GM19468 (cell line): ENCODE results near the gene MSLN.
"Not testable (repeated sequence)": the region's sequence is repeated elsewhere in the genome, so short reads cannot be mapped to it uniquely, and the experiment has no call there.

Source experiments
- ATAC-seq: cut with Tn5 transposase; IDR thresholded peaks from one replicate; pipeline ENCODE4 v1.9.1; 2021; ENCODE audit warnings: mild to moderate bottlenecking, moderate library complexity, moderate number of reproducible peaks; ENCODE audit not compliant: unreplicated experiment; ENCODE audit errors: extremely low read depth

Gene MSLN

DNA sequence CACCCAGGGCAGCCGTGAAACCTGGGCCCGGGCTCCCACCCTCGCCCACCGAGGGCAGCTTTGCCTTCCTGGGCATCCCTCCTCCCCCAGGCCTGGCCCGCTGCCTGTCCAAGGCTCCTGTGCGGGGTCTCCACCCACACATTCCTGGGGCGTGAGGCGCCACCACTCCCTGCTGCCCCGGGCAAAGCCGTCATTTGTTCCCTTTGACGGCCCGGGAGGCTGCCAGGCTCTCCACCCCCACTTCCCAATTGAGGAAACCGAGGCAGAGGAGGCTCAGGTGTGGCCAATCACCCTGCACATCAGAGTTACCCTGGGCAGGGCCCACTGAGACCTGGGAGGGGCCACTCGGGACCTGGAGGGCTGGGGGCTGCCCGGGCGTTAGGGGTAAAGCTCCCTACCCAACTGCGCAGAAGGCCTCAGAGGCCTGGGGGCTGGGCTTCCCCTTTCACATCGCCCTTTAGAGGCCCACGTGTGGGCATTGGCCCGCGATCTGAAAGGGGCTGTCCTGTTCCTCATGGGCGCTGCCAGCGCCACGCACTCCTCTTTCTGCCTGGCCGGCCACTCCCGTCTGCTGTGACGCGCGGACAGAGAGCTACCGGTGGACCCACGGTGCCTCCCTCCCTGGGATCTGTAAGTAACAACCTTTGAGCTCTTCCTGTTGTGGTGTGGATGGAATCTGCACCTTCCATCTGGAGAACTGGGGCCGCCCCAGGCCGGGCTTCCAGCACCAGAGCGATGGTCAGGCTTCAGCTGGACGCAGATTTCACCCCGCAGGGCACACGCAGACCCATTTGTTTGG is at the start of gene MSLN:
MSLN (plus strand) TSS at position 190 of the 799 bp plus-strand sequence. CDS start 1,947 bp downstream, outside the sequence.
- no peak for ATAC-seq

DNA sequence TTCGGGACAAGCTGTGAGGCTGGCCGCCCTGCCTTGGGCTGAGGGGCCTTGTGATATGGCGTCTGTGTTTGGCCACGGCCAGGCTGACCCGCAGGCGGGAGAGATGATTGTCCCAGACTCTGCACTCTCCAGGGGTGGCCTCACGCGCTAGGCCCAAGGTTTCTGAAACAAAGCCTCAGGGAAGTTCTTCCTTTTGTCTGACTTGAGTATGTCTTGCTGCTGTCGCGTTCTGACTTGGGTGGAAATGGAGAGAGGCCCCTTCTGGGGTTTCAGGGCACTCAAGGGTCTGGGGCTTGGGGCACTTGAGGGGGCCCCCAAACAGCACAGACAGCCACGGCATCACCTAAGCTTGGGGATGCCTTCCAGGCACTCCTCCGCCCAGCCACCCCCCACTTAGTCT is 49.5 kb upstream of the MSLN start:
- no peak for ATAC-seq

DNA sequence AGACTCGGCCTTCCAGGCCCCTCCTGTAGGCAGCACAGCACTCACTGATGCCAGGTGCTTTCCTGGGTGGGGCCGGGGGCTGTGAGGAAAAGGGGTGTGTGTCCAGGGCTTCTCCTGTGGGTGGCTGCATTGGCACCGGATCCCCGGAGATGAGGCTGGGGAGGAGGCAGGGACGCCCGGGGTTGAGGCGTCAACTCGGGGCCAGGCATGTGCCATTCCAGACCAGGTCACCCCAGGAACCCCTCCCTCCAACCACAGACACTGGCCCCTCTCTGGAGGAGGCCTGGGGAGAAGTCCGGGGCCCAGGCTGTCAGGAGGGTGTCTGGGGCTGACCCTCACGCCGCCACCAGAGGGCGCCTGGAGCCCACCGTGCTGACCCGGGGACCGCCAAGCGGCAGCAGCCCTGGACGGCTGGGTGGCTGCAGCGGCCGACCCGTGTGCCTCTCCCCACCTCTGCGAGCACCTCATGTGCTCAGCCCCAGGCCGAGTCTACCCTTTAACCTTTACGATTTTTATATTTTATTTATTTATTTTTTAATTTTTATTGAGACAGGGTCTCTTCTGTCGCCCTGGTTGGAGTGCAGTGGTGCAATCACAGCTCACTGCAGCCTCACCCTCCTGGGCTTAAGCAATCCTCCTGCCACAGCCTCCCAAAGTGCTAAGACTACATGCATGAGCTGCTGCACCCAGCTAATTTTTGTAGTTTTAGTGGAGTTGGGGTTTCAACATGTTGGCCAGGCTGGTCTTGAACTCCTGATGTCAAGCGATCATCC is 48.8 kb upstream of the MSLN start:
- ATAC-seq, result no peak

DNA sequence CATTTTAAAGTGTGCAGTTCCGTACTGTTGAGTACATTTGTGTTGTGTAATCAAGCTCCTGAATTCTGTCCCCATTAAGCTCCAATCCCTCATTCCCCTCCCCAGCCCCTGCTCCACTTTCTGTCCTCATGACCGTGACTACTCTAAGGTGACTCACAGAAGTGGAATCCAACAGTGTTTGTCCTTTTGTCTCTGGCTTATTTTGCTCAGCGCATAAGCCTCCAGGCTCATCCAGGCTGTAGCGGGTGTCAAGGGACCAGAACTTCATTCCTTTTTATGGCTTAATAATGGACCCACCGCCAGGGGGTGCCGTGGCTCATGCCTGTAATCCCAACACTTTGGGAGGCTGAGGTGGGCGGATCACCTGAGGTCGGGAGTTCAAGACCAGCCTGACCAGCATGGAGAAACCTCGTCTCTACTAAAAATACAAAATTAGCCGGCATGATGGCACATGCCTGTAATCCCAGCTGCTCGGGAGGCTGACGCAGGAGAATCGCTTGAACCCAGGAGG is 47.7 kb upstream of the MSLN start:
- ATAC-seq, result not testable (repeated sequence)

DNA sequence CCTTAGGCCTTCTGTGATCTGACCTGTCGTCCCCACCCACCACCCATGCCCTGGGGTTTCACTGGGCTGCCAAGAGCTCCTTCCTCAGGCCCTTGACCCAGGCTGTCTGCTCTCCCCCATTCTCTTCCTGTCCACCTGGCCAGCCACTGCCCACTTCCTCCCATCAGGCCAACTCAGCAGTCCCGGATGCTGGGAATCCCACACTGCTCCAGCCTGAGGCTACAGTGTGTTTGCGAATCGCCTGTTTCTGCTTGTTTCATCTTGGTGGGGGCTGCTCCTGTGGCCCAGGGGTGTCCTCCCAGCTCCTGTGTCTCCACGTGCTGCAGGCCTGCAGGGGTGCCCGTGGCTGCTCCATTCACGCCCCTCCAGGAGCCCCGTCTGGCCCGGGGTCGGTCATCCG is 46.5 kb upstream of the MSLN start:
- ATAC-seq, result no peak

DNA sequence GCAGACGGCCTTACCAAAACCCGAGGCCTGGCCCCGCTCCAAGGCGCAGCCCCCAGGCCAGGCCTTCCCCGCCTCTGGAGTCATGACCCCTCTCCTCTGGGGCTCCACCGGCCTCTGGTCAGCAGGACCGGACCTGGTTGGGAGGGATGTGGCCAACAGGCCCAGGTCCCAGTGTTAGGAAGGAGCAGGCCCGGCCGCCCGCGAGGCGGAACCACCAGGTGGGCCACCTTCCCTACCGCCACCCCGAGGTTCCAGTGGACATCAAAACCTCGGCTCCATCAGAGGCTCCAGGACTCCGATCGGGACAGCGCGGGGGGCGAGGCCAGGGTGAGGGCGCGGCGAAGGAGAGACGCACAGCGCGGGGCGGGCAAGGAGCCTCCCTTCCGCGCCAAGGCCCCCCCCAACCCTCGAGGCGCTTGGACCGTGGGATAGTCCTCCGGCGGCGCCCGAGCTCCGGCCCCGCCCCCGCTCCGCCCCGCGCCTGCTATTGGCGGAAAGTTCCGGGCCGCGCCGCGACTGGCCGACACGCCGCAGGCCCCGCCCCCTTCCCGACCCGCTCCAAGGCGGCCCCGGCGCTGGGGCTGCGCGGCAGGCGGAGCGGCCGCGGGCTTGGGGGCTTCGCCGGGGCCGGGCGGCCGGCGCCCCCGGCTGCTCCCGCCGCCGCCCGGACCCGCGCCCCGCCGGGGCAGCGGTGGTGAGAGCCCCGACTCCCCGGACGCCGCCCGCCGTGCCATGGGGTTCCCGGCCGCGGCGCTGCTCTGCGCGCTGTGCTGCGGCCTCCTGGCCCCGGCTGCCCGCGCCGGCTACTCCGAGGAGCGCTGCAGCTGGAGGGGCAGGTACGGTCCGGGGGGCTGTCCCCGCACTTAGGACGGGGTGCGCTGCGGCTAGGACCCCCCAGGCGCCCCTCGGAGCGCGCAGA is 45.7 kb upstream of the MSLN start, which contains the start of gene METRN:
METRN (plus strand) TSS at position 561 of the 919 bp plus-strand sequence; CDS start at position 733, 172 bp downstream.
- ATAC-seq, result no peak

DNA sequence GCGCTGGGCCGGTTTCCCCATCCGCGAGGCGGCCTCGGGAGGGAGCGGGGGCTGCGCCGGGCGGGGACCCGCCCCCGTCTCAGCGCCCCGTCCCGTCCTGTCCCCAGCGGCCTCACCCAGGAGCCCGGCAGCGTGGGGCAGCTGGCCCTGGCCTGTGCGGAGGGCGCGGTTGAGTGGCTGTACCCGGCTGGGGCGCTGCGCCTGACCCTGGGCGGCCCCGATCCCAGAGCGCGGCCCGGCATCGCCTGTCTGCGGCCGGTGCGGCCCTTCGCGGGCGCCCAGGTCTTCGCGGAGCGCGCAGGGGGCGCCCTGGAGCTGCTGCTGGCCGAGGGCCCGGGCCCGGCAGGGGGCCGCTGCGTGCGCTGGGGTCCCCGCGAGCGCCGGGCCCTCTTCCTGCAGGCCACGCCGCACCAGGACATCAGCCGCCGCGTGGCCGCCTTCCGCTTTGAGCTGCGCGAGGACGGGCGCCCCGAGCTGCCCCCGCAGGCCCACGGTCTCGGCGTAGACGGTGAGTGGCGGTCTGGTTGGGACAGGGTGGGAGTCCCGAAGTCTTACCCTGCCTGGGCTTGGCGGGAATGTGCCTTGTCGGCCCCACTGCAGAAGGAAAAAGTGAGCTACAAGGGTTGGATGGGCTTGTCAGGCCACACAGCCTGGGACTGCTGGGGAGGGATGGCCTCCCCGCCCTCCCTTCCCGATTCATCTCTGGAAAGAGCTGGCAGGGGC is 44.9 kb upstream of the MSLN start:
- ATAC-seq, result no peak

DNA sequence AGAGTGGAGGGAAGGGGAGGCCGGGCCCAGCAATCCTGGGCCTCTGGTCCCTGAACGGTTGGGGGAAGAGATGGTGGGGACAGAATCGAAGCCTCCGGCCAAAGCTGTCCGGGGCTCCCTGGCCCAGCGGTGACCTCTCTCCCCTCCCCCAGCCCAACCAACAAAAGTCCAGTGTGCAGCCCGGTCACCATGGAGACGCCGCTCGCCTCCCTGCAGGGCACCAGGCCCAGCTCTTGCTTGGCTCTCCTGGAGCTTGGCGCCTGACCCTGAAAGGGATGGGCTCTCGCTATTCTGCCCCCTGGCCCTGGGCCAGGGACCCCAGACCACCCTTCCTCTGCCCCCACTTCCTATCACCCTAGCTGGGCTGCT is 44.4 kb upstream of the MSLN start:
- ATAC-seq, result no peak

DNA sequence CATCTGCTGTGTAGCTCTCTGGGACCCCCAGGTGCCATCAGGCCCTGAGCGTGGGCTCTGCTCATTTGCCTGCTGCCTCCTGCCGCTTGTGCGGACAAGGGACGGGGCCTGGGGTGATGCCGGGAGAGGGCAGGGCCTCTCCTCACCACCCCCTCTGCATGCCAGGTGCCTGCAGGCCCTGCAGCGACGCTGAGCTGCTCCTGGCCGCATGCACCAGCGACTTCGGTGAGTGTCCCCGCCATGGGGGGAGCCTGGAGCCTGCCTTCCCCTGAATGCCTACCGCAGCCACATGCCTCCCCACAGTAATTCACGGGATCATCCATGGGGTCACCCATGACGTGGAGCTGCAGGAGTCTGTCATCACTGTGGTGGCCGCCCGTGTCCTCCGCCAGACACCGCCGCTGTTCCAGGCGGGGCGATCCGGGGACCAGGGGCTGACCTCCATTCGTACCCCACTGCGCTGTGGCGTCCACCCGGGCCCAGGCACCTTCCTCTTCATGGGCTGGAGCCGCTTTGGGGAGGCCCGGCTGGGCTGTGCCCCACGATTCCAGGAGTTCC is 43.7 kb upstream of the MSLN start:
- ATAC-seq, result no peak

DNA sequence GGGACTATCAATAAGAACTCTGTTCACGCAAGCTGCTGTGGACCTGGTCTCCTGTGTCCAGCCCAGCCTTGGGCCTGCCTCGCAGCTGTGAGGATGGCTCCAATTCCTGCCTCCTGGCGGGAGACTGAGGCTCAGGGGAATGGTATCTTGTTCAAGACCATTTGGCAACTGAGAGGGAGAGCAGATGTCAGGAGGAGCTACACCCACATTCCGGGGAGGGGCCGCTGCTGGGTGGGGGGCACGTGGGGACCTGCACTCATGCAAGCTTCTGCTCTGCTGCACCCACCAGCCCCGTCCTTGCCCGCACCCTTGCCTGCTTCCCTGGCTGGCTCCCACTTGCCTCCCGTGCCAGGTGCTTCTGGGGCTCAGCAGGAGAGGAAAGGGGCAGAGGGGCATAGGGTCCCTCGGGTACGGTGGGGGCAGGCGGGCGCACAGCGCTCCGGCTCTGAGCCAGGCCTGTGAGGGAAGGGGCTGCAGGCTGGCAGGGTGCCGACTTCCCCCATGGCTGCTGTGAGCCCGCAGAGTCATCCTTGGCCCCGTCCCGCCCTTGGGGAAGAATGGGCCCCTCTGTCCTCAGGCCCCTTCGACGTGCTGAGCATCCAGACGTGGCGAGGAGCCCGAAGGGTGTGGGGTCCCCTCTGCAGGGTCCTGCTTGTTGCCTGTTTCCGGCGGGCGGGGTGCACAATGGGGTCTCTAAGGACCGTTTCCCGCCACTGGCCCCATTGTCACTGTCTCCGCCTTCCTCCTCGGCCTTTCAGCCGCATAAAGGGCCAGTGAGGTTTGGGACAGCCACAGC is 42.9 kb upstream of the MSLN start:
- no peak for ATAC-seq

DNA sequence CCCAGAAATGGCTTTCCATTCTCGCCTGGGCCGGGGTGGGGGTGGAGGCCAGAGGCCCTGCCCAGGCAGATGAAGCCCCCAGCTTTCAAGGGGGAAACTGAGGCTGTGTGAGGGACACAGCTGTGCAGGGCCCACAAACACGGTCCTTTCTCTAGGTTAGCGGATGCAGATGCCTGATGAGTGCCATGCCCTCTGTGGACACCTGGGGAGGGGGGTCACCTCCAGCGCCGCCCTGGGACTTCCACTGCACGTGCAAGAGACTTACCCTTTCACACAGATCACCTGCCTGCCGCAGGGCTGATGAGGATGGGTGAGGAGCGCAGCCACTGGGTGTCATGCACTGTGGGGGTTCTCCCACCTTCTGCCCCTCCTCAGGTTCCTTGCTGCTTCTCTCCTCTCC is 42.1 kb upstream of the MSLN start:
- ATAC-seq, result no peak

DNA sequence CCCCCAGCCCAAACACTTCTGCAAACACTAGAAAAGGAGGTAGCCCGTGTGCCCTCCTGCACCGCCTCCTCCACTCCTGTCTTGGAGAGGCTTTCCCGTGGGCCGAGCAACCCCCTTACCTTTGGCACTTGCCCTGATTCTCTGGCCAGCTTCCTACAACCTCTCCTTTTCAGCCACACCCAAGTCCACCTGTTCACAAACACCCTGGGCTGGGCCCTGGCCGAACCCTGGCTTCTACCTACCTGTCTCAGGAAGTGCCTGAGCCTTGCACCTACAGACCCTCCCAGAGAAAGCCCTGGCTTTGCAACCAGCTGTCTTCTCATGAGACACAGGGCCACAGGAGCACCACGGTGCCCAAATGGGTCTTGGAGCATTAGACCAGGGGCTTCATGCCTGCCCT is 41.6 kb upstream of the MSLN start:
- no peak for ATAC-seq

DNA sequence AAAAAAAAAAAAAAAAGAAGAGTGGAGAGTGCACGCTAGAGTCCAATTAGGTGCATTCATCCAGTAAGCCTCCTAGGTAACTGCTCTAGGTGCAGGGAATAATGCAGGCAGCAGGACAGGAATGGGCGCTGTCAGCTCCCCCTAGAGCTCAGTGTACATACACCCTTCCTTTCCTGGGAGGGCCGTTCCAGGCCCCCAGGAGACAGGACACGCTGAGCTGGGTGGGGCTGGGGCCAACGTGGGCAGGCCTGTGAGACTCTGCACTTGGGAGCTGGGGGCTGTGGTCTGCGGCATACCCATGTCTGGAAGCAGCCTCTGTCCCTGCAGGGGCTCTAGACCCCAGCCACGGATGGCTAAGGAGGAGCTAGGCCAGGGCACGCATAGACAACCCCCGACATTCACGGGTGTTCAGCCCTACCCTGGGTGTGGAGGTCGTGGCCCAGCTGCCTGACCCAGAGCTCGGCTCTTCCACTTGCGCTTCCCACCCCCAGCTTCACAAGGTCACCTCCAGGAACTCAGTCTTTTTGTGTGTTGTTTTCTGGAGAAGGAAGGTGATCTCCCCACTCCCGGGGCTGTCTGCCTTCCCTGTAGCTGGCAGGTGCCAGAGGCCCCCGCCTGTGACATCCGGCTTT is 40.6 kb upstream of the MSLN start:
- no peak for ATAC-seq

DNA sequence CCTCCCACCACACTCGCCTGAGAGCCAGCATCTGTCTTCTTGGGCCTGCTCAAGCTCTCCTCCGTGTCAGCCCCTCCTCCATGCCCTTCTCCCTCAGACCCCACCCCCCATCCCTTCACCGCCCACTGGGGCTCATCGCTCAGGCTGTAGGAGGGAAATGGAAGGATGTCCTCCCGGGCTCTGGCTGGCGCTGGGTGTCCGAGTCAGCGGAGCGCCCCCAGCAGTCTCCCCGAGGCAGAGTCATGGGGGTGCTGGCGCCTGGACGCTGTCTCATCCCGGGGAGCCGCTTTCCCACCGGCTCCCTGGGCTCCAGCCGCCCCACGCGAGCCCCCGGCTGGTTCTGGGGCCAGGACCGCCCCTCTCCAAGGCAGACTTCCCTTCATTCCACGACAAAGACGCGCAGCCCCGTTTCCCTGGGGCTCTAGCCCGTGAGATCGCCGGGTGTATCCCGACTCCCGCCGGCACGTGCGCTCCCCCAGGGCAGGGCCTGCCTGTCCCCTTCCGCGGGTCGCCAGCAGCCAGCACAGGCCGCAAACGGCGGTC is 40.0 kb upstream of the MSLN start:
- no peak for ATAC-seq

DNA sequence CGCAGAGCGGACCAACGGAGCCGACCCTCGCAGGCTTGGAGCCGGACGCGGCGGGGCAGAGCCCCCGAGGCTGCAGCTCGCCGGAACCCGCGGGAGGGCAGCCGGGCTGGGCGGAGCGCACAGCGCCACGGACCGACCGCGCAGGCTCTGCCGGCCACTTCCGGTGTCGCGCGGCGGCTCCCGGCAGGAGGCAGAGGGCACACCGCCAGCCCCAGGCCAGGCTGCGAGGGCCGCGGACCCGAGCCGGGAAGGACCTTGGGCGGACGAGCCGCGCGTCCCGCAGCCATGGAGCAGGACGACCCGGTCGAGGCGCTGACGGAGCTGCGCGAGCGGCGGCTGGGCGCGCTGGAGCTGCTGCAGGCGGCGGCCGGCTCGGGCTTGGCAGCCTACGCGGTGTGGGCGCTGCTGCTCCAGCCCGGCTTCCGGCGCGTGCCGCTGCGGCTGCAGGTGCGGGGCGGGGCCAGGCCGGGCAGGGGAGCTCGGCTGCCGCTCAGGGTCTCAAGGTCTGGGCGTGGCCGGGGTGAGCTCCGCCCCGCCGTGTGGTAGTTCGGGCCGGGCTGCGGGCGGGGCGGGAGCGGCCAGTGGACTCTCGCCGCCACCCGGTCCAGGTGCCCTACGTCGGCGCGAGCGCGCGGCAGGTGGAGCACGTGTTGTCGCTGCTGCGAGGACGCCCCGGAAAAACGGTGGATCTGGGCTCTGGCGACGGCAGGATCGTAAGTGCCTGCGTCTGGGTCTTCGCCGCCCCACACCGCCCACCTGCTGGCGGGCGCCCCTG is 39.4 kb upstream of the MSLN start, which contains the start of gene ANTKMT:
ANTKMT (plus strand) TSS at position 157 of the 775 bp plus-strand sequence; CDS start at position 286, 129 bp downstream.
- peak; percentile 57 for ATAC-seq

DNA sequence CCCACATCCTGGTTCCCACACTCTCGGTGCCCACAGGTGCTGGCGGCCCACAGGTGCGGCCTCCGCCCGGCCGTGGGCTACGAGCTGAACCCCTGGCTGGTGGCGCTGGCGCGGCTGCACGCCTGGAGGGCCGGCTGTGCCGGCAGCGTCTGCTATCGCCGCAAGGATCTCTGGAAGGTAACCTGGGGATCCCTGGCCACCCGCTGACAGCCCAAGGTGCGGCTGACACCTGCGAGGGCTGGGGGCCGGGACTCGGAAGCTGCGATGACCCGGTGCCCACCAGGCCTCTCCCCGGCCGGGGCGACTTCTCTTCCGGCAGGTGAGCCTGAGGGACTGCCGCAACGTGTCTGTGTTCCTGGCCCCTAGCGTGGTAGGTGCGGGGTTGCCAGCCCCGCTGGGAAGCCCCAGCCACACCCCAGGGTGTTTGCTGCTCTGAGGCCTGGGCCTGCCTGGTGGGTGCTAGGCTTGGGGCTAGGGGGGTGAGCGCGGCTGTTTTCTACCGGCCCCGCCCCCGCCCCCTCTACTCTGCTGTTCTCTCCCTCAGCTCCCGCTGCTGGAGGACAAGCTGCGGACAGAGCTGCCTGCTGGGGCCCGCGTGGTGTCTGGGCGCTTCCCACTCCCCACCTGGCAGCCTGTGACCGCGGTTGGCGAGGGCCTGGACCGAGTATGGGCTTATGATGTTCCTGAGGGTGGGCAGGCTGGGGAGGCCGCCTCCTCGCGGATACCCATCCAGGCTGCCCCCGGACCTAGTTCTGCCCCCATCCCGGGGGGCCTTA is 38.6 kb upstream of the MSLN start:
- ATAC-seq, result no peak
